H1 (cell line): ENCODE results near the gene LCNL1. TPM values are rescaled to one million over a fixed set of nuclear protein-coding genes. Genes with fewer than 3 reads are reported as not detected.

Experiments
- CTCF ChIA-PET: fragments of 300-600 bp; sonication (Branson Sonifier 250); formaldehyde crosslinking; loops from one replicate; lab custom pipeline; 2021; ENCODE audit not compliant: partially characterized antibody; lab: Charles Lee
- POLR2A ChIA-PET: fragments of 300-600 bp; sonication (Branson Sonifier 250); formaldehyde crosslinking; loops from one replicate; lab custom pipeline; 2021; ENCODE audit warnings: inconsistent platforms; ENCODE audit not compliant: partially characterized antibody; lab: Charles Lee
- DNase-seq, 2 experiments: peaks; one replicate each; pipeline versions ENCODE4 v3.0.0 to v3.0.0-alpha.2; 2010 to 2022; ENCODE audit warnings: low spot score in 2 of 2, low read depth in 1 of 2, mixed read lengths in 1 of 2
- FAIRE-seq: peaks from 2 replicates; lab custom pipeline; 2011; peaks lifted over from hg19 to GRCh38; lab: Jason Lieb, UNC
- H2AFZ ChIP-seq: 2 replicates; pipeline ENCODE4 v1.8.1; 2012; ENCODE audit warnings: low read length, inconsistent platforms
- H2AK5ac ChIP-seq: 2 replicates; pipeline ENCODE4 v1.6.1; 2013; ENCODE audit warnings: low read depth, low read length
- H2BK120ac ChIP-seq: replicated peaks from 2 replicates; pipeline ENCODE3; 2013; ENCODE audit warnings: low read depth, low read length, inconsistent platforms
- H2BK12ac ChIP-seq: 2 replicates; pipeline ENCODE4 v1.6.1; 2013; ENCODE audit warnings: low read depth, low read length
- H2BK15ac ChIP-seq: 2 replicates; pipeline ENCODE4 v1.6.1; 2013; ENCODE audit warnings: low read length
- H2BK20ac ChIP-seq: 2 replicates; pipeline ENCODE4 v1.6.1; 2013; ENCODE audit warnings: low read length
- H2BK5ac ChIP-seq: 2 replicates; pipeline ENCODE4 v1.6.1; 2013; ENCODE audit warnings: low read depth, low read length
- H3K14ac ChIP-seq: 2 replicates; pipeline ENCODE4 v1.6.1; 2013; ENCODE audit warnings: inconsistent platforms; ENCODE audit not compliant: insufficient read length
- H3K18ac ChIP-seq: 2 replicates; pipeline ENCODE4 v1.6.1; 2013; ENCODE audit warnings: low read length; ENCODE audit errors: extremely low read depth
- H3K23ac ChIP-seq: 2 replicates; pipeline ENCODE4 v1.6.1; 2013; ENCODE audit warnings: inconsistent platforms; ENCODE audit not compliant: insufficient read length
- H3K23me2 ChIP-seq: 2 replicates; pipeline ENCODE4 v1.6.1; 2013; ENCODE audit warnings: low read depth, low read length
- H3K27ac ChIP-seq: 2 replicates; pipeline ENCODE4 v1.6.1; 2011; ENCODE audit warnings: low read depth, low read length, inconsistent platforms
- H3K27me3 ChIP-seq, 4 experiments: replicated peaks in 1 of 4; 1 replicate in 1 of 4; 2 replicates in 3 of 4; pipeline versions ENCODE4 v1.6.1 to v1.8.1; 2011 to 2013; ENCODE audit warnings: low read length in 3 of 4, mild to moderate bottlenecking in 3 of 4, inconsistent platforms in 2 of 4, mixed read lengths in 2 of 4, moderate library complexity in 1 of 4; ENCODE audit not compliant: control insufficient read depth in 3 of 4, insufficient read depth in 3 of 4; ENCODE audit errors: extremely low read depth in 1 of 4
- H3K36me3 ChIP-seq, 4 experiments: 2 replicates each; pipeline versions ENCODE4 v1.6.1 to v1.8.1; 2011 to 2013; ENCODE audit warnings: mild to moderate bottlenecking in 4 of 4, low read length in 3 of 4, moderate library complexity in 2 of 4, control low read depth in 1 of 4, inconsistent platforms in 1 of 4; ENCODE audit not compliant: insufficient read depth in 4 of 4, control insufficient read depth in 2 of 4
- H3K4ac ChIP-seq: replicated peaks from 2 replicates; pipeline ENCODE3; 2013; ENCODE audit warnings: low read length, low read depth, mixed read lengths, inconsistent platforms; ENCODE audit not compliant: insufficient read length
- H3K4me1 ChIP-seq, 4 experiments: replicated peaks in 1 of 4; 1 replicate in 1 of 4; 2 replicates in 3 of 4; pipeline versions ENCODE4 v1.6.1 to v1.8.1; 2011 to 2013; ENCODE audit warnings: low read length in 3 of 4, inconsistent platforms in 2 of 4, mixed read lengths in 1 of 4; ENCODE audit not compliant: insufficient read depth in 4 of 4, control insufficient read depth in 3 of 4
- H3K4me2 ChIP-seq, 2 experiments: 2 replicates each; pipeline versions ENCODE4 v1.6.1 to v1.8.1; 2011 to 2013; ENCODE audit warnings: low read depth in 2 of 2, low read length in 2 of 2, control low read depth in 1 of 2, inconsistent platforms in 1 of 2, mild to moderate bottlenecking in 1 of 2; ENCODE audit not compliant: insufficient read depth in 1 of 2
- H3K4me3 ChIP-seq, 4 experiments: fragments of 200-600, 300-600 bp in 1 of 4; sonication (generic), shearing (Covaris generic), sonication (Bioruptor Twin) in 1 of 4; 2 replicates each; pipeline versions ENCODE4 v1.5.1 to v1.8.1; 2011 to 2016; ENCODE audit warnings: low read length in 4 of 4, low read depth in 3 of 4, control low read depth in 2 of 4, inconsistent platforms in 2 of 4, mild to moderate bottlenecking in 2 of 4, mixed read lengths in 1 of 4, moderate library complexity in 1 of 4; ENCODE audit not compliant: insufficient read depth in 2 of 4; ENCODE audit errors: extremely low read depth in 1 of 4
- H3K56ac ChIP-seq: replicated peaks from 2 replicates; pipeline ENCODE3; 2013; ENCODE audit warnings: low read depth, mild to moderate bottlenecking, mixed read lengths, low read length, inconsistent platforms; ENCODE audit not compliant: insufficient read length
- H3K79me1 ChIP-seq: 2 replicates; pipeline ENCODE4 v1.6.1; 2013; ENCODE audit warnings: low read depth, low read length, control low read depth
- H3K79me2 ChIP-seq, 2 experiments: 2 replicates each; pipeline versions ENCODE4 v1.6.1 to v1.8.1; 2012 to 2013; ENCODE audit warnings: low read length in 2 of 2, mild to moderate bottlenecking in 2 of 2, inconsistent platforms in 1 of 2; ENCODE audit not compliant: insufficient read depth in 2 of 2, control insufficient read depth in 1 of 2
- H3K9ac ChIP-seq, 4 experiments: replicated peaks in 1 of 4; 1 replicate in 1 of 4; 2 replicates in 3 of 4; pipeline versions ENCODE4 v1.6.1 to v1.8.1; 2011 to 2013; ENCODE audit warnings: low read depth in 3 of 4, low read length in 3 of 4, control low read depth in 2 of 4, mild to moderate bottlenecking in 2 of 4, moderate library complexity in 2 of 4, inconsistent platforms in 1 of 4; ENCODE audit errors: extremely low read depth in 1 of 4
- H3K9me3 ChIP-seq, 2 experiments: 2 replicates each; pipeline versions ENCODE4 v1.6.1 to v1.8.1; 2012 to 2013; ENCODE audit warnings: mild to moderate bottlenecking in 2 of 2, moderate library complexity in 2 of 2, control low read depth in 1 of 2, inconsistent platforms in 1 of 2, low read depth in 1 of 2, low read length in 1 of 2, mixed read lengths in 1 of 2; ENCODE audit not compliant: insufficient read depth in 2 of 2
- H4K20me1 ChIP-seq, 2 experiments: replicated peaks in 1 of 2; 2 replicates each; pipeline versions ENCODE3 to v1.8.1; 2011 to 2013; ENCODE audit warnings: inconsistent platforms in 2 of 2, low read length in 2 of 2, mild to moderate bottlenecking in 1 of 2; ENCODE audit not compliant: insufficient read depth in 2 of 2, control insufficient read depth in 1 of 2
- H4K5ac ChIP-seq: 2 replicates; pipeline ENCODE4 v1.6.1; 2013; ENCODE audit warnings: low read length, low read depth, mixed read lengths, inconsistent platforms; ENCODE audit not compliant: insufficient read length
- H4K8ac ChIP-seq: 2 replicates; pipeline ENCODE4 v1.8.0; 2013; ENCODE audit warnings: mild to moderate bottlenecking, moderate library complexity, low read length, inconsistent platforms; ENCODE audit not compliant: insufficient read depth; ENCODE audit errors: extremely low read depth
- H4K91ac ChIP-seq: replicated peaks from 2 replicates; pipeline ENCODE3; 2013; ENCODE audit warnings: low read length, mixed read lengths, inconsistent platforms; ENCODE audit not compliant: insufficient read length
- CHD1 ChIP-seq: IDR thresholded peaks from 2 replicates; pipeline ENCODE4 v1.6.1; 2012; ENCODE audit warnings: low read depth, low read length, improper control_type of control experiment
- CREB1 ChIP-seq: IDR thresholded peaks from 2 replicates; pipeline ENCODE4 v1.6.1; 2012; ENCODE audit warnings: inconsistent platforms
- WGBS, 2 experiments: shearing (Covaris generic) in 1 of 2; methylation state at CpG; one replicate each; pipeline versions ENCODE4 v1.1.6 to v1.1.7; 2013 to 2015; ENCODE audit warnings: low lambda C conversion rate in 2 of 2, mixed read lengths in 2 of 2, inconsistent platforms in 1 of 2, low coverage in 1 of 2, missing lambda C conversion rate in 1 of 2; ENCODE audit not compliant: insufficient replicate concordance in 2 of 2, insufficient coverage in 1 of 2, insufficient read length in 1 of 2; ENCODE audit errors: extremely low coverage in 1 of 2, missing lambda C conversion rate in 1 of 2; 5-methylcytosine and 5-hydroxymethylcytosine counted together
- polyA plus RNA-seq, 7 experiments: library from polyadenylated mRNA; depleted of rRNA in 3 of 7; stranded (reverse) in 5 of 7; unstranded in 2 of 7; fragments of >200 nt in 5 of 7; fragments of 200-250 nt in 2 of 7; gene quantifications; 1 replicate in 5 of 7; 2 replicates in 1 of 7; 4 replicates in 1 of 7; pipeline versions ENCODE4 v1.2.1 to v1.2.3, GENCODE V29; 2011 to 2013; ENCODE audit warnings: missing spikeins in 2 of 7, mixed read lengths in 2 of 7
- total RNA-seq: library from RNA; stranded (reverse); fragmentation: NEBNext Ultra II Directional; extraction: Animal tissue kit (Norgen Biotek cat#: 25700); gene quantifications from 2 replicates; pipeline ENCODE4 v1.2.1, GENCODE V29; 2021

The LCNL1 gene
- total and polyA plus RNA-seq, 2 of the 8 experiments (the other 6 are each of a cell fraction or from before 2014, with no cell fraction given): 0.11 TPM; not detected in 1

GRCh38 chr9:136992819-136993369, 10.1 kb downstream of the LCNL1 start:
- Histone ChIP-seq H2AFZ (no peak overlapping the region), H3K27ac (no peak overlapping the region), H3K23ac (no peak overlapping the region), H3K14ac (no peak overlapping the region), H2BK5ac (peak overlapping the region; percentile 44; the same call in 1 of the 2 replicates), H4K8ac (peak overlapping the region; percentile 65; the same call in 1 of the 2 replicates), H3K79me2 (no peaks in the 10 kb centered on the region), H3K79me1 (no peaks in the 10 kb centered on the region), H3K4me3 (peak overlapping the region; percentile 46 to 89 (median 74)), H3K23me2 (peaks cover 17% of the 10 kb centered on the region), H2AK5ac (no peak overlapping the region), H3K9me3 (peaks cover 6% of the 10 kb centered on the region in 2 experiments; a peak in 2 of 4 replicates), H2BK120ac (no peak overlapping the region), H3K4me1 (peaks cover 0 to 20% (median 11%) of the 10 kb centered on the region in 4 experiments; a peak in 6 of 7 replicates), H3K4me2 (peak overlapping the region; percentile 75 to 82), H3K4ac (no peak overlapping the region), H3K9ac (peak overlapping the region in 1 of 4 experiments; percentile 52; a peak in 4 of 7 replicates), H2BK12ac (no peak overlapping the region), H2BK20ac (no peak overlapping the region), H3K36me3 (peaks cover 0 to 2% (median 0%) of the 10 kb centered on the region in 4 experiments; a peak in 1 of 8 replicates), H3K27me3 (peaks cover 0 to 13% (median 10%) of the 10 kb centered on the region in 4 experiments; a peak in 3 of 7 replicates), H4K91ac (no peak overlapping the region), H2BK15ac (no peak overlapping the region), H4K5ac (no peak overlapping the region), H4K20me1 (peaks cover 0 to 2% of the 10 kb centered on the region in 2 experiments), H3K18ac (no peak overlapping the region), H3K56ac (no peak overlapping the region)
- CTCF ChIA-PET: interaction anchor here (0.8 to 6.3 kb wide), 14 partner anchors 11 to 223 kb away, joined by 3 to 31 read pairs (median 4); partner anchors contain the start of genes ABCA2, FUT7 and PTGDS
- 0 out of 2 replicates have a peak, but pooled peaks have one; percentile 0 for TF ChIP-seq CREB1
- no peak for TF ChIP-seq CHD1
- DNase-seq (no peak), FAIRE-seq (no peak)
- WGBS, 2 experiments: 50% methylated on average over 18 of the region's 18 CpGs; no CpG with 5 or more reads in 1 of the 2 experiments
- POLR2A ChIA-PET: interaction anchor here (0.7 to 1.7 kb wide), 6 partner anchors 15 to 225 kb away, joined by 3 to 4 read pairs (median 4); no protein-coding TSS in a partner anchor
